ENCODE measurements around the gene REM2. TPM values are rescaled to one million over a fixed set of nuclear protein-coding genes. Genes with fewer than 3 reads are reported as not detected.

The REM2 gene
- total RNA-seq, 4 donors from 2014 or later = 0.19 to 0.83 (median 0.32) TPM

GRCh38 chr14:22837114-22837749 is 45.8 kb upstream of the REM2 start:
- H3K27me3 ChIP-seq = no peaks in the 10 kb centered on the region
- 3 to 5% methylated on average over 23 of the region's 57 CpGs for WGBS, 2 donors
- peaks cover 6 to 52% (median 13%) of the 10 kb centered on the region in 3 donors for H3K36me3 ChIP-seq
- H3K9me3 ChIP-seq = no peaks in the 10 kb centered on the region
- intact Hi-C loops (cut with DNase I) = loop anchor here (10.0 kb wide), 1 partner anchor 242 kb away; the partner anchor contains the start of gene ABHD4
- no peak for TF ChIP-seq CTCF (IDR thresholded peaks at IDR 0.05)
- TF ChIP-seq POLR2A (IDR thresholded peaks at IDR 0.05) = peak in 1 of 4 donors; percentile 9
- peak overlapping the region; percentile 83 to 92 (median 88) for H3K4me3 ChIP-seq
- H3K27ac ChIP-seq = peak overlapping the region; percentile 96 to 99 (median 99)
- DNase-seq = no peak
- H3K4me1 ChIP-seq = peaks cover 18 to 55% (median 33%) of the 10 kb centered on the region in 3 donors

GRCh38 chr14:22837750-22838538 is 45.1 kb upstream of the REM2 start:
- no peak for DNase-seq
- Histone ChIP-seq H3K4me1 (peaks cover 18 to 62% (median 33%) of the 10 kb centered on the region in 3 donors), H3K9me3 (no peaks in the 10 kb centered on the region), H3K27me3 (no peaks in the 10 kb centered on the region), H3K4me3 (peak overlapping the region; percentile 83 to 92 (median 88)), H3K36me3 (peaks cover 6 to 52% (median 18%) of the 10 kb centered on the region in 3 donors), H3K27ac (peak overlapping the region; percentile 96 to 99 (median 99))
- 0 to 30% methylated on average over 5 to 12 of the region's 25 CpGs for WGBS, 2 donors
- intact Hi-C loops (cut with DNase I) = loop anchor here (10.0 kb wide), 1 partner anchor 243 kb away; the partner anchor contains the start of gene ABHD4
- peak in 1 of 4 donors; percentile 44 for TF ChIP-seq POLR2A (IDR thresholded peaks at IDR 0.05)
- TF ChIP-seq CTCF (IDR thresholded peaks at IDR 0.05) = no peak

GRCh38 chr14:22838631-22839041 is 44.4 kb upstream of the REM2 start:
- Histone ChIP-seq H3K36me3 (peaks cover 13 to 52% (median 24%) of the 10 kb centered on the region in 3 donors), H3K4me1 (peaks cover 18 to 69% (median 33%) of the 10 kb centered on the region in 3 donors), H3K27me3 (no peaks in the 10 kb centered on the region), H3K9me3 (no peaks in the 10 kb centered on the region), H3K4me3 (peak overlapping the region; percentile 83 to 92 (median 88)), H3K27ac (peak overlapping the region; percentile 96 to 99 (median 99))
- 8 to 23% methylated on average over 2 to 4 of the region's 6 CpGs for WGBS, 2 donors
- intact Hi-C loops (cut with DNase I) = loop anchor here (10.0 kb wide), 1 partner anchor 244 kb away; the partner anchor contains the start of gene ABHD4
- TF ChIP-seq POLR2A (IDR thresholded peaks at IDR 0.05) (no peak), CTCF (IDR thresholded peaks at IDR 0.05) (no peak)
- DNase-seq = no peak

- intact Hi-C loops (cut with DNase I) = loop anchor here (10.0 kb wide), 1 partner anchor 244 kb away; the partner anchor contains the start of gene ABHD4
- Histone ChIP-seq H3K4me1 (peaks cover 18 to 72% (median 33%) of the 10 kb centered on the region in 3 donors), H3K27ac (peak overlapping the region; percentile 96 to 99 (median 99)), H3K4me3 (peak overlapping the region; percentile 83 to 92 (median 88)), H3K27me3 (no peaks in the 10 kb centered on the region), H3K9me3 (no peaks in the 10 kb centered on the region), H3K36me3 (peaks cover 19 to 52% (median 31%) of the 10 kb centered on the region in 3 donors)
- TF ChIP-seq POLR2A (IDR thresholded peaks at IDR 0.05) (peak in 1 of 4 donors; percentile 24), CTCF (IDR thresholded peaks at IDR 0.05) (no peak)
- no peak for DNase-seq
- WGBS, 2 donors = 21 to 29% methylated on average over 3 to 4 of the region's 6 CpGs
These were observed 43.8 kb upstream of the REM2 start for GRCh38 chr14:22839159-22839779.

All from esophagus squamous epithelium (tissue), 5 donors.